HG03457 (cell line): Measurements from ENCODE around the gene BCL2L11.

Experiments
- ATAC-seq: cut with Tn5 transposase; IDR thresholded peaks from one replicate; pipeline ENCODE4 v1.9.1; 2021; ENCODE audit warnings: moderate number of reproducible peaks; ENCODE audit not compliant: unreplicated experiment

The BCL2L11 gene

GRCh38 chr2:111167076-111167862 is 46.6 kb downstream of the BCL2L11 start:
- no peak for ATAC-seq

DNA sequence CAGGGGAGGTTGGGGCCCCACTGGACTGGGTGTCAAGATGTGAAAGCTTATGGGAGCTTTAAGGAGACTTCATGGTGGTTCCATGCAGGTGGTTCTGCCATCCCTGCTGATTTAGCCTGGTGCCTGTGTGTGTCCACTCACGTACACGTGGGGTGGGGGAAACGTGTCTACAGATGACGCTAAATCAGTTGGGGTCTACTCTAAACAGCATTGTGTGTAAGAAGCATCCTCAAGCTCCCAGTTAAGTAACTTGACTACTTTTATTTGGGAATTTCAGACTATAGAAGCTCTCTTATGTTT is 47.1 kb downstream of the BCL2L11 start:
- ATAC-seq: no peak

GRCh38 chr2:111168528-111169239 is 48.0 kb downstream of the BCL2L11 start:
- ATAC-seq: no peak

GRCh38 chr2:111169268-111169667 is 48.6 kb downstream of the BCL2L11 start:
- ATAC-seq: no peak

DNA sequence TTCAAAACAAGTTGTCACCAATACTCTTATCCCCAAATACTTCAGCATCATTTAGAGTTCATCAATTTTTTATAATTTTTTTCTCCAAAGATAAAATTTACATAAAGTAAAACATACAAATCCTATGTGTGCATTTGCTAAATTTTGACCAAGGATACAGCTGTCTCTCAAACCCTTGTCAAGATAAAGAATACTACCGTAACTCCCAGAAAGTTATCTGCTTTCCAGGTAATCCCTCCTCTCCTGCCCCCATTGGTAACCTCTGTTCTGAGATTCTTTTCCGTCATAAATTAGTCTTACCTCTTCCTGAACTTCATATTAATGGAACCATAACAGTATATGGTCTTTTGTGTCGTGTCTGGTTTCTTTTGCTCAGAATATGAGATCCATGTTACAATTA is 49.2 kb downstream of the BCL2L11 start:
- ATAC-seq: no peak

DNA sequence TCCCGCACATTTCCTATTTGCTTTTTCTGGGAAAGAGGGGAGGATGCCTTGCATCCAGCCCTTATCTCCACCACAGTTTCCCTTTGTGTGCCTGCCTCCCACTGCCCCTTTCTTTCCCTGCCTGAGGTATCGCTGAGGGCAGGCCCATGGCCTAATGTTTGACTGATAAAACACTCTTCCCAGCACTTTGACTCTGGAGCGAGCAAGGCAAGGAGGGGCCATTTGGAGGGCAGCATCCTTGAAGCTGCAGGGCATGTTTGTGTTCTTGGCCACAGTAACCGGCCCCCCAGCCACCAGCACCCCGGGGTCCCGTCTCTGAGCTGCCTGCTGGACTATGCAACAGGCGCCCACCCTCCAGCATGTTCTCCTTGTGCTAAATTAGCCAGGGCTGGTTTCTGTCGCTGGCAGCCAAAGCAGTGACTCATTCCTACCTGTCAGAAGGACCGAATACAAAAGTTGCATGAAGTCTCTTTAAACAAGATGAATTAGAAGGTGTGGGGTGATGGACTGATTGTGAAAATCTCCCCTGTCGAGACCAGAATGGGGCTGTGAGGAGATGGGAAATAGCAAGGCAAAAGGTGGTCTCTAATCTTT is 50.7 kb downstream of the BCL2L11 start:
- ATAC-seq: no peak

DNA sequence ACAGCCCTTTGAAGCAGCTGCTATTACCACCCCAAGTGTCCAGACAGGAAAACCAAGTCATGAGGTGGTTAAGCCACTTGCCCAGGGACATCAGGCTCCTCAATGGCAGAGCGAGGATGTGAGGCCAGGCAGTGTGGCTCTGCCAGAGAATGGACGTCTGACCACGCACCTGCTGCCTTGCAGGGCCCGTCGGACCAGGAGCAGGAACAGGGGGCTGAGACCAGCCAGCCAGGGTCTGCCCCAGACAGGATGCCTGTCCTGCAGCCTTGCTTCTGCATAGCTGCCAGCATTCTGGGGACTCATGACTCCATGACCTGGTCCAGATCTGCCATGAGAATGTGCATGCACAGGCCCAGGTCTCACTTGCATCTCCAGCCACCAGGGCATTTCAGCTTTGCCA is 52.0 kb downstream of the BCL2L11 start:
- ATAC-seq: no peak

- no peak for ATAC-seq
Measured at GRCh38 chr2:111173338-111173737, 52.6 kb downstream of the BCL2L11 start.

DNA sequence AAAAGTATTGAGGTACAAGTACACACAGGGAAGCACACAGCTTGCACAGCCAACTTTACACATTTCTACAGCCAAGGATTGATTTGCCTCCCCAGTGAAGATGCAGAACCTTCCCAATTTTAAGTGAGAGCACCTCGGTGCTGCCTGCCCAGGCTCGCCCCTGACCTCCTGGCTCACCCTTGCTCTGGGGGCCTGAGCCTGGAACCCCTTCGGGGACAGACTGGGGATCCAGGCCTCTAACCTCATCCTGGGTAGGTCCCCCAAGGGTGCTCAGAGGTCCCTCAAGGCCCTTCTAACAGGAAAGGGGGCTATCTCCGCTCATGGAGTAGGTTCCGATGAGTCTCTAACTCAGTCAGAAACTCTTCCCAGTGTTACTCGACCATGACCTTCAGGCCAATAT is 53.1 kb downstream of the BCL2L11 start:
- no peak for ATAC-seq

GRCh38 chr2:111175615-111176014 is 54.9 kb downstream of the BCL2L11 start:
- no peak for ATAC-seq

DNA sequence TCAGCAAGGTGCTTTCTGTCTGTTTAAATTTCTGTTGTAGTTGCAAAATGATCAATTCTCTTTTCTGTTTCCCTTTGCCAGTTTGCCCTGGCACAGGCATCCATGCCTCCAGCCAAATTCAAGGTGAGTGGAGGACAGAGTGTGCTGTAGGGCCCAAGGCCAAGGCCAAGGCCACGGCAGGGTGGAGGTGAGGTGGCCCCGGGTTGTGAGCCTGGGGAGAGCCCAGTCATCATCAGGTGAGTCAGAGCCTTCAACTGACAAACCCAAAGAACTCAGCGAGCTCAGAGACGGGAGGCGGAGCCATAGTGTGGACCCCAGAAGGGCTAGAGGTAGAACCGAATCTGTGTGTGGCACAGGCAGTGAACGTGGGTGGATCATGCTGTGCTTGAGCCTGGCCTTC is 55.7 kb downstream of the BCL2L11 start:
- no peak for ATAC-seq

- no peak for ATAC-seq
Measured at GRCh38 chr2:111176867-111177266, 56.2 kb downstream of the BCL2L11 start.

GRCh38 chr2:111178296-111178695 is 57.6 kb downstream of the BCL2L11 start:
- no peak for ATAC-seq

- ATAC-seq: no peak
Measured at GRCh38 chr2:111178730-111179405, 58.2 kb downstream of the BCL2L11 start.

- ATAC-seq: no peak
Measured at GRCh38 chr2:111182121-111182520, 61.4 kb downstream of the BCL2L11 start.

DNA sequence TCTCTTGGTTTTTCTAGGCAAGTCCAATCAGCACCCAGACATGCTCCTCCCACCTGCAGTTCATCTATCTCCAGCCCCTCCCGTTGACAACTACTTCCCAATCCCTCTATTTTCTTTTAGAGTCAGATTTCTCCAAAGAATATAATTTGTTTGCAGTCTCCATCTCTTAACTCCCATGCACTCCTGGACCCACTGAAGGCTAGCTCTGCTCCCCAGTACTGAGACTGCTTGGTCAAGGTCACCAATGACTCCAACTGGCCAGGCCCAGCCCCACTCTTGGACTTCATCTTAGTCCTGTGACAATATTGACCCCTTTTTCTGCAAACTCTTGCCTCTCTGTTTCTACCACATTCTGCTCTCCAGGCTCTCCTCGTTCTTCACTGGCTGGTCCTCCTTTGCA is 62.0 kb downstream of the BCL2L11 start:
- ATAC-seq: no peak

DNA sequence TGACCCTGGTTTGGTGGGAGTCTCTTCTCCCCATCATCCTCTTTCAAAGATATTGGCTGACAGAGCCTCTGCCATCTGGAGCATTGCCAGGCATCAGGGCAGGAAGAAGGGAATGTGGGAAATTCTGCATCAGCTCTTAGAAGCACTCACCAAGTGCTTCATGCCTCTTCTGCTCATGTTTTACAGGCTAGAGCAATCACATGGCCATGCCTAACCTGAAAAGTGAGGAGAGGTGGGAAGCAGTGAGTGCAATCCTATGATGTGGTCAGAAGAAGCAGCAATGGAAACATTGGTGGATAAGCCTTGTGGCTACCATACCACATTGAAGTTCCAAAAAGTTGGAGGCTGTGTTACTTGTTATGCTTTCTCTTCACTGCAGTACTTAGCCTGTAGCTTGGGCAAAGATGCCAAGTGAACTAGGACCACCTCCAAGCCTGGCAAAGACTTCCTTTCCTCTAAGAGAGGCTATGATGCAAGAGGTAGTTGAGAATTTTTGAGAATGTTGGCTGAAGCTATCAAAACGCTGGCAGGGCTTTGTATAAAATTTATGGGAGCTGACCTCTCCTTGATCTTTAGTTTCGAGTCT is 64.1 kb downstream of the BCL2L11 start:
- no peak for ATAC-seq

DNA sequence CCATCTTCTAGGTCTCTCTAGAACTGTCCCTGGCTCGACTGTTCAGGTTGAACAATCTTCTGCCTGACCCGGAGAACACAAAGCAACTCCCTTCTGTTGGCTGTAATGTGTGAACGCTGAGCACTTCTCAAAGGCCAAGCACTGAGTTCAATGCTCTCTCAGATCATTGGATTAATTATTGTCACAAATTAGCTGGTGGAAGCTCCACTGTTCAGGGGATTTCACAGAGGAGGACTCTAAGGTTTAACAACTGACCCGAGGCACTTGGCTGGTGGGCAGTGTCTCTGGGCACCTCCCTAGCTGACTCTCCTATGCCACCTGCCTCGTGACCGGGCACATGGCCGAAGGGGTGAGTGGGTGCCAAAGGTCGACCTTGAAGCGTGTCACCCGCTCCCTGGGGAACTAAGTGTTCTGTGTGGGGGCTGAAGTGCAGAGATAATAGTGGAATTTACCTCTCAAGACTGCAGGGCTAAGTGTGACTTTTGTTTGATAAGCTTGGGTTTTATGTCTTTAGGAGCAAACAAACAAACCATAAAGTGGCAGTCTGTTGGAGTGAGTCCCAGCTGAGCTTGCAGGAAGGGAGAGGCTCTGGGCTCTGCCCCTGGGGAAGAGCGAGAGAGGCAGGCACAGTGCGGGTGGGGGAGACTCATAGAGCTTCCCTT is 64.8 kb downstream of the BCL2L11 start:
- no peak for ATAC-seq

- no peak for ATAC-seq
Measured at GRCh38 chr2:111186121-111186715, 65.5 kb downstream of the BCL2L11 start.

DNA sequence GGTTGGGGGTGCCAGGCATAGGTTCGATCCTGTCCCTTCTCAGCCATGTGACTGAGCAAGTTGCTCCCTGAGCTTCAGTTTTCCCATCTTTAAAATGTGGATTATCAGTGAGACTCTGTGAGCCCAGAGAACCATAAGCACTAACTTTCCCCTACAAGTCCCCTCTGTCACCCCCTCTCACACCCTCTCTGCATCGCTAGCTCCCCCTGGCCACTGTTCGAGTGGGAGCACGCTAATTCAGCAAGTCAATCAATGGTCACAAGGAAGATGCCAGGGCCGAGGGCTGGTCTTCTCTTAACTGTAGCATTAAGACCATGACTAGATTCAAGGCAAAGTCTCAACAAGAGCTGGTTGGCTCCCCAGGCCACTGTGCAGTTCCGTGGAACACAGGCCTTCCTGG is 66.2 kb downstream of the BCL2L11 start:
- ATAC-seq: no peak
